ENCODE data around the gene CSF3R.

Gene CSF3R

DNA sequence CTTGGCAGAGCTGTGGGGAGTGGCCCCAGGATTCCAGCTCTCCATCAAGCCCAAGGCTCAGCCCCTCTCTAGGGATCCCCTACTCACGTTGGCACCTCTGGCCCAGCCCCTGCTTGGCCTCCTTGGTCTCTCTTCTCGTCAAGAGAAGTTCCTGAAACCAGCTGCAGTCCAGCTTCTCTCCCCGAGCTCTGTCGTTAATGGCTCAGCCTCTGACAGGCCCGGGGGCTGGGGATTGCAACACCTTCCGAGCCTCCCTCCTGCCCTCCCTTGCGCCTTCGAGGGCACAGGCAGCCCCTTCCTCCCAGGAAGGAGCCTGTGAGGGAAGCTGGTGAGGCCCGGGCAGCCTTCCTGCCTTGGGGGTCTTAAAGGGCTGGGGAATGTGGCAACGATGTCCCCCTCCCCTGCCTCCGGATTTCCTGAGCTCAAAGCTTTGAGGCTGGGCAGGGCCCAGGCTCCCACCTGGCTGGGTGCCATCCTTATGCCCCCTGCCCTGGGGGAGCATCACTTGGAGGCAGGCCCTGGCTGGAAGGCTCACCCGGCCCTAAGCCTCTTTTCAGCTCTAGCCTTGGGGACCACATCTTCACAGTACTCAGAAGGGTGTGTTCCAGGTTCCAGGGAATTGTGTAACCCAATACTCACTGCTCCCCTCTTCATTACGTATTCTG is at the start of gene CSF3R:
CSF3R (minus strand) TSS at position 190 of the 665 bp plus-strand sequence. CDS start 3,417 bp downstream, outside the sequence.
- no peak for DNase-seq (ENCODE audit: low read depth, low spot score)
- Histone ChIP-seq H3K36me3 (ENCODE audit: insufficient read depth, low read length) (no peaks in the 10 kb centered on the region), H3K9ac (ENCODE audit: insufficient read length) (no peak within 1 kb of the TSS), H3K27ac (no peak within 1 kb of the TSS), H3K4me3 (no peak within 1 kb of the TSS), H3K9me3 (ENCODE audit: low read depth, low read length) (no peaks in the 10 kb centered on the region)
- TF ChIP-seq POLR2AphosphoS5 (IDR thresholded peaks at IDR 0.05; ENCODE audit: borderline replicate concordance, low read depth, low read length) (no peak), FOXP2 (optimal IDR thresholded peaks at IDR 0.05; ENCODE audit: control extremely low read depth, extremely low read length, insufficient read depth) (no peak), EZH2 (IDR thresholded peaks at IDR 0.05) (no peak)

GRCh38 chr1:36531833-36532232 is 49.1 kb upstream of the CSF3R start:
- H3K9ac ChIP-seq (ENCODE audit: insufficient read length), result no peak overlapping the region
- H3K36me3 ChIP-seq (ENCODE audit: insufficient read depth, low read length), result no peaks in the 10 kb centered on the region
- no peak overlapping the region for H3K27ac ChIP-seq
- TF ChIP-seq POLR2AphosphoS5 (IDR thresholded peaks at IDR 0.05; ENCODE audit: borderline replicate concordance, low read depth, low read length), result no peak
- no peak for TF ChIP-seq EZH2 (IDR thresholded peaks at IDR 0.05)
- TF ChIP-seq FOXP2 (optimal IDR thresholded peaks at IDR 0.05; ENCODE audit: control extremely low read depth, extremely low read length, insufficient read depth), result no peak
- no peaks in the 10 kb centered on the region for H3K9me3 ChIP-seq (ENCODE audit: low read depth, low read length)
- DNase-seq (ENCODE audit: low read depth, low spot score), result no peak
- no peak overlapping the region for H3K4me3 ChIP-seq

DNA sequence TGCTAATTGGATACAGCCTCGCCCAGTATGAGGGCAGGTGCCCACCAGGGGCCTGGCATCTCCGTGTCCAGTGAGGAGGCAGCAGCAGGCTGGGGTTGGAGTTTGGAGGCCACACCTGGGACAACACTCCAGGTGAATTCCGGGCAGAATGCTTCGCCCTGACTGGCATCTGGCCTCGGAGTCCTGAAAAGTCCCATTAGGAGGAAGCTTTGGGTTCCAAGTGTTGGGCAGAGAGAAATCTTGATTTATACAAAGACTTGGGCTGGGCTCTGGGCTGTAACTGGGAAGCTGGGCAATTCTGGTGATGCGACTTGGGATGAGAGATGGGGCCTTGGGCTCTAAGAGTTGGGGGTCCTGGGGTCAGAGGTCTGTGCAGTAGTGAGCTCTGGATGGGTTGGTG is 48.1 kb upstream of the CSF3R start:
- H3K9me3 ChIP-seq (ENCODE audit: low read depth, low read length), result no peaks in the 10 kb centered on the region
- no peak overlapping the region for H3K27ac ChIP-seq
- no peak for DNase-seq (ENCODE audit: low read depth, low spot score)
- no peaks in the 10 kb centered on the region for H3K36me3 ChIP-seq (ENCODE audit: insufficient read depth, low read length)
- no peak overlapping the region for H3K4me3 ChIP-seq
- H3K9ac ChIP-seq (ENCODE audit: insufficient read length), result no peak overlapping the region
- TF ChIP-seq POLR2AphosphoS5 (IDR thresholded peaks at IDR 0.05; ENCODE audit: borderline replicate concordance, low read depth, low read length) (no peak), EZH2 (IDR thresholded peaks at IDR 0.05) (no peak), FOXP2 (optimal IDR thresholded peaks at IDR 0.05; ENCODE audit: control extremely low read depth, extremely low read length, insufficient read depth) (no peak)

- DNase-seq (ENCODE audit: low read depth, low spot score), result no peak
- H3K9me3 ChIP-seq (ENCODE audit: low read depth, low read length), result no peaks in the 10 kb centered on the region
- H3K36me3 ChIP-seq (ENCODE audit: insufficient read depth, low read length), result no peaks in the 10 kb centered on the region
- no peak overlapping the region for H3K27ac ChIP-seq
- TF ChIP-seq POLR2AphosphoS5 (IDR thresholded peaks at IDR 0.05; ENCODE audit: borderline replicate concordance, low read depth, low read length), result no peak
- TF ChIP-seq EZH2 (IDR thresholded peaks at IDR 0.05), result no peak
- no peak for TF ChIP-seq FOXP2 (optimal IDR thresholded peaks at IDR 0.05; ENCODE audit: control extremely low read depth, extremely low read length, insufficient read depth)
- no peak overlapping the region for H3K4me3 ChIP-seq
- H3K9ac ChIP-seq (ENCODE audit: insufficient read length), result no peak overlapping the region
Observed at GRCh38 chr1:36530261-36530660, 47.5 kb upstream of the CSF3R start.

GRCh38 chr1:36529769-36530260 is 47.1 kb upstream of the CSF3R start:
- no peak for TF ChIP-seq EZH2 (IDR thresholded peaks at IDR 0.05)
- no peak for TF ChIP-seq FOXP2 (optimal IDR thresholded peaks at IDR 0.05; ENCODE audit: control extremely low read depth, extremely low read length, insufficient read depth)
- TF ChIP-seq POLR2AphosphoS5 (IDR thresholded peaks at IDR 0.05; ENCODE audit: borderline replicate concordance, low read depth, low read length), result no peak
- Histone ChIP-seq H3K36me3 (ENCODE audit: insufficient read depth, low read length) (no peaks in the 10 kb centered on the region), H3K9me3 (ENCODE audit: low read depth, low read length) (no peaks in the 10 kb centered on the region), H3K9ac (ENCODE audit: insufficient read length) (no peak overlapping the region), H3K27ac (no peak overlapping the region), H3K4me3 (no peak overlapping the region)
- DNase-seq (ENCODE audit: low read depth, low spot score), result no peak

GRCh38 chr1:36528361-36529349 is 45.9 kb upstream of the CSF3R start:
- DNase-seq (ENCODE audit: low read depth, low spot score), result no peak
- Histone ChIP-seq H3K4me3 (no peak overlapping the region), H3K9ac (ENCODE audit: insufficient read length) (no peak overlapping the region), H3K36me3 (ENCODE audit: insufficient read depth, low read length) (no peaks in the 10 kb centered on the region), H3K27ac (no peak overlapping the region), H3K9me3 (ENCODE audit: low read depth, low read length) (no peaks in the 10 kb centered on the region)
- no peak for TF ChIP-seq POLR2AphosphoS5 (IDR thresholded peaks at IDR 0.05; ENCODE audit: borderline replicate concordance, low read depth, low read length)
- TF ChIP-seq FOXP2 (optimal IDR thresholded peaks at IDR 0.05; ENCODE audit: control extremely low read depth, extremely low read length, insufficient read depth), result no peak
- no peak for TF ChIP-seq EZH2 (IDR thresholded peaks at IDR 0.05)

DNA sequence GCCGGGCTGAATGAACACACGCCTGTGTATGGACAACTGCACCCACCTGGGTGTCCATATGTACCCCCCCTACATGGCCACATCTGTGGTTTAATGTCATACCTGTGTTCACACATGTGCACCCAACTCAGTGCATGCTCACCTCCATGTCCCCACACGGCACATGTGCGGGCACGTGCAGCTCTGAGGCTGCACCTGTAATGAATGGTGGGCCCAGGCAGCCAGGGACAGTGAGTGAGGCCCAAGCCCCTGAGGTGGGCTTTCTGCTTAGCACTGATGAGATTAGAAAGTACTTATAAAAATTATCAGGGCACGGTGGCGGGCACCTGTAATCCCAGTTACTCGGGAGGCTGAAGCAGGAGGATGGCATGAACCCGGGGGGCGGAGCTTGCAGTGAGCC is 42.5 kb upstream of the CSF3R start:
- H3K9me3 ChIP-seq (ENCODE audit: low read depth, low read length), result no peaks in the 10 kb centered on the region
- H3K4me3 ChIP-seq, result no peak overlapping the region
- no peak for TF ChIP-seq FOXP2 (optimal IDR thresholded peaks at IDR 0.05; ENCODE audit: control extremely low read depth, extremely low read length, insufficient read depth)
- TF ChIP-seq POLR2AphosphoS5 (IDR thresholded peaks at IDR 0.05; ENCODE audit: borderline replicate concordance, low read depth, low read length), result no peak
- TF ChIP-seq EZH2 (IDR thresholded peaks at IDR 0.05), result no peak
- DNase-seq (ENCODE audit: low read depth, low spot score), result no peak
- H3K27ac ChIP-seq, result no peak overlapping the region
- no peaks in the 10 kb centered on the region for H3K36me3 ChIP-seq (ENCODE audit: insufficient read depth, low read length)
- no peak overlapping the region for H3K9ac ChIP-seq (ENCODE audit: insufficient read length)
